NCI-H510A treated with DMSO at 0.1 percent for 48 hours (cell line): ENCODE results near the gene NFS1.
"Not testable (repeated sequence)": the region's sequence is repeated elsewhere in the genome, so short reads cannot be mapped to it uniquely, and the experiment has no call there.

ENCODE experiments used
- DNase-seq: peaks from one replicate; lab custom pipeline; 2025; lab: John Stamatoyannopoulos, UW

The NFS1 gene

GRCh38 chr20:35709259-35709658, 10.1 kb upstream of the NFS1 start:
- no peak for DNase-seq

- no peak for DNase-seq
Measured at GRCh38 chr20:35708502-35708901, 9.3 kb upstream of the NFS1 start.

GRCh38 chr20:35706591-35707529, 7.7 kb upstream of the NFS1 start:
- DNase-seq, result not testable (repeated sequence)

- DNase-seq, result not testable (repeated sequence)
Measured at GRCh38 chr20:35705894-35706293, 6.7 kb upstream of the NFS1 start.

- no peak for DNase-seq
Measured at GRCh38 chr20:35704514-35705261, 5.5 kb upstream of the NFS1 start.

- DNase-seq, result no peak
Measured at GRCh38 chr20:35702824-35703695, 3.9 kb upstream of the NFS1 start.

- no peak for DNase-seq
Measured at GRCh38 chr20:35702051-35702823, 3.1 kb upstream of the NFS1 start.

GRCh38 chr20:35700625-35701148, 1.5 kb upstream of the NFS1 start:
- no peak for DNase-seq

GRCh38 chr20:35699957-35700624, 939 bp upstream of the NFS1 start:
- DNase-seq, result no peak

GRCh38 chr20:35698298-35699126, 640 bp downstream of the NFS1 start:
- DNase-seq, result no peak

GRCh38 chr20:35697696-35698297, 1.4 kb downstream of the NFS1 start:
- DNase-seq, result no peak

- no peak for DNase-seq
Measured at GRCh38 chr20:35695978-35696377, 3.2 kb downstream of the NFS1 start.

GRCh38 chr20:35695245-35695749, 3.9 kb downstream of the NFS1 start:
- DNase-seq, result no peak

GRCh38 chr20:35690265-35690664, 8.9 kb downstream of the NFS1 start:
- no peak for DNase-seq

- DNase-seq, result not testable (repeated sequence)
Measured at GRCh38 chr20:35686872-35687271, 12.3 kb downstream of the NFS1 start.

GRCh38 chr20:35685368-35685767, 13.8 kb downstream of the NFS1 start:
- not testable (repeated sequence) for DNase-seq

GRCh38 chr20:35681960-35682359, 17.2 kb downstream of the NFS1 start:
- DNase-seq, result no peak

- no peak for DNase-seq
Measured at GRCh38 chr20:35680452-35681183, 18.5 kb downstream of the NFS1 start.
